HG02885 (cell line): ENCODE data around the gene KLK11.

Source experiments
- ATAC-seq: cut with Tn5 transposase; IDR thresholded peaks from one replicate; pipeline ENCODE4 v1.9.1; 2021; ENCODE audit warnings: mild to moderate bottlenecking; ENCODE audit not compliant: unreplicated experiment, poor library complexity

The KLK11 gene

GRCh38 chr19:51026554-51026831 lies at the start of gene KLK11:
TSS of gene KLK11 (minus strand) at chr19:51026616. CDS start at chr19:51025631, 985 bp downstream.
- no peak for ATAC-seq

DNA sequence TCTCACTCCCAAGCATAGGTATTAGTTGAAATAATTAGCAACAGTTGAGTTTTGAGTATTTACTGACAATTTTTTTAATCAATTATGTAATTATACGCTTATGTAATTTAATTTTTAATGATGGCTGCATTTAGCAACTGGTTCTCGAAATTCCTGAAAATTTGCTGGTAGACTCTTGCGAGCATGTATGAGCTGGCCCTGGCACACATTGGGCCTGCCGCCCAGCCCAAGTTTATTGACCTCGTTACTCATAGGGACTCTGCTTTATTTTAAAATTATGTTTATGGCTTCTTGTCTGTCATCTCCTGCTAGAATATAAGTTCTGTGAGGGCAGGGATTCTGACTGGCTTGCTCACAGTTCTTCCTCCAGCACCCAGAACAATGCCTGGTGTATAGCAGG lies 49.6 kb upstream of the KLK11 start:
- no peak for ATAC-seq

GRCh38 chr19:51071095-51071405 lies 44.6 kb upstream of the KLK11 start:
- ATAC-seq: no peak

- no peak for ATAC-seq
Measured at GRCh38 chr19:51070334-51071094, 44.1 kb upstream of the KLK11 start.

- no peak for ATAC-seq
Measured at GRCh38 chr19:51066393-51067186, 40.2 kb upstream of the KLK11 start.

GRCh38 chr19:51065221-51065960 lies 39.0 kb upstream of the KLK11 start:
- no peak for ATAC-seq

- ATAC-seq: no peak
Measured at GRCh38 chr19:51064534-51065220, 38.3 kb upstream of the KLK11 start, which contains the start of gene KLK13. TSS of gene KLK13 (minus strand) at chr19:51065092. CDS start at chr19:51065067, 25 bp downstream.

- ATAC-seq: no peak
Measured at GRCh38 chr19:51063664-51064063, 37.2 kb upstream of the KLK11 start.

GRCh38 chr19:51060973-51061372 lies 34.6 kb upstream of the KLK11 start:
- no peak for ATAC-seq

GRCh38 chr19:51060336-51060735 lies 33.9 kb upstream of the KLK11 start:
- no peak for ATAC-seq

DNA sequence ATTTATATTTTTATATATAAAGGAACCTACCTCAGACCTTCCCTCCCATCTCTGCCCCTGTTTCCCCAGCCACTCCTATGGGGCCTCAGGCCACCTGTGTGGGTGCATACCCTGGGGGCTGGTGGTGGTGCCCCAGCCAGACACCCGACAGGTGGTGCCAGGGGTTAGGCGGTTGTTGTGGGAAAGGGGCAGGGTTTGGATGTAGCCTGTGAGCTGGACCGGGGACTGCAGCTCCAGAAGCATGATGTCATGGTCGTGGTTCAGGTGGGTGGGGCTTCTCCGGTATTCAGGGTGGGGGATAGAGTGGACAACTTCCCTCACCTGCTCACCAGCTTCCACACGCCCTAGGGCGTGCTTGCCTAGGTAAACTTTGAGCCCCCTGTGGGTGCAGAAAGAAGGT lies 33.3 kb upstream of the KLK11 start:
- no peak for ATAC-seq

DNA sequence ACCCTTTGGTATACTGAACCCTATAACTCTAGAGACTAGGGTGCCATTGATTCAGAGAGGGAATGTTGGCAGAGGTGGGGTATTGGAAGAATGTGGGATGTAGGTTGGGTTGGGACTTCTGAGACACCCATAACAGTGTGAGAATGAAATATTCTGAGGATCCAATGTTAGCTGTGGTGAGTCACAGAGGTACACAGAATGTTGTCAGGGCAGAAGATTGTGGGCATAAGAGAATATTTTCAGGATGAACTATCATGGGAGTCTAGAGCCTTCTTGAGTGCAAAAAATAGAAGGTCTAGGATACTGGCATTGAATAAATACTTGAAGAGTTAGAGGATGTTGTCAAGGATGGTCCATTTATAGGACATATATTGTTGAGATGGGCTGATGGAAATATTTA lies 29.4 kb upstream of the KLK11 start:
- no peak for ATAC-seq

DNA sequence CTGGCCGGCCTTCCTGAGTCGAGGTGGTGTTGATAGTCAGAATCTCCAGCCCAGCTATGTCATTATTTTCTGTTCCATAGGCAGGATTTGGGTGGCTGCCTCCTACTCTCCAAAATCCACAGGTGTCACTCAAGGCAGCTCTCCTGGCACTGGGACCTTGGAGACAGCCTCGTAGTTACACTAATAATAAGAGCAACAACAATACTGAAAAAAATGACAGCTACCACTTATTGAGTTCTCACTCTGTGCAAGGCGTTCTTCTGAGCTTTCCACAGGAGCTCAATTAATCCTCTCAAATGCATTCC lies 20.6 kb upstream of the KLK11 start:
- ATAC-seq: no peak

DNA sequence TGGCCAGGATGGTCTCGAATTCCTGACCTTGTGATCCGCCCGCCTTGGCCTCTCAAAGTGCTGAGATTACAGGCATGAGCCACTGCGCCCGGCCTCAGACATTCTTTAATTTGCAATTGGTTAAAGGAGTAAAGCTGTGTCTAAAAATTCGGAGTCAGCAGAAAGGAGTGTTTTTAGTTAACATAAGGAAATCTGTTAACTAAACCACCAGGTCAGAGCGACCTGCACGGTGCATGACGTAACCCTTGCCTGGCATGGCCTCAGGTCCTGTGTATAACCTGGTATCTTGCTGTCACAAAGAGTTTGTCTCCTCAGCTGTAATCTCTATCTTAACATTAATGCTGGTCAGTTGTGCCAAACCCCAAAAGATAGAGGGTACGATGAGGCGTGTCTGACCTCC lies 17.9 kb upstream of the KLK11 start:
- ATAC-seq: no peak

- ATAC-seq: no peak
Measured at GRCh38 chr19:51043497-51043896, 17.1 kb upstream of the KLK11 start.

GRCh38 chr19:51040151-51040550 lies 13.7 kb upstream of the KLK11 start:
- no peak for ATAC-seq

- no peak for ATAC-seq
Measured at GRCh38 chr19:51036519-51036918, 10.1 kb upstream of the KLK11 start.

GRCh38 chr19:51034704-51035103 lies 8.3 kb upstream of the KLK11 start, which contains the start of gene KLK12:
TSS of gene KLK12 (minus strand) at chr19:51035002. CDS start at chr19:51034621, 381 bp downstream.
- ATAC-seq: no peak

DNA sequence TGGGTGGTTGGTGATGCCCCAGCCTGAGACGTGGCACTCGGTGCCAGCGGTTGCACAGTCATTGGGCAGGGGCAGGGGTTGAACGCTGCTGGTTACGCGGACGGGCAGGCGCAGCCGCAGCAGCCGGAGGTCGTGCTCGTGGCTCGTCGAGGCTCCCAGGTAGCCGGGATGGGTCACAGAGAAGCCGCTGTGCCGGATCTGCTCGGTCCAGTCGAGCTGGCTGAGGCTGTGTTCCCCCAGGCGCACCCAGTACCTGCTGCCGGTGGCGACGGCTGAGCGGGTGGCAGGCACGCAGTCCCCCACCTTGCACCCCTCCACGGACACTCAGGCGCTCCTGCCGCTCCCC lies 5.4 kb upstream of the KLK11 start:
- ATAC-seq: no peak

- no peak for ATAC-seq
Measured at GRCh38 chr19:51031220-51031879, 4.9 kb upstream of the KLK11 start.
